Measurements from ENCODE around the gene LAMTOR3. TPM values are rescaled to one million over a fixed set of nuclear protein-coding genes. Genes with fewer than 3 reads are reported as not detected.

The LAMTOR3 gene
- polyA plus RNA-seq, 1 donor: 83.0 TPM

- DNase-seq: no peak
- Histone ChIP-seq H3K27ac (ENCODE audit: low read length) (no peak overlapping the region), H3K36me3 (ENCODE audit: control insufficient read depth, insufficient read depth, low read length) (no peaks in the 10 kb centered on the region), H3K4me3 (ENCODE audit: low read length) (no peak overlapping the region), H3K9me3 (ENCODE audit: control insufficient read depth, low read depth, low read length) (no peaks in the 10 kb centered on the region), H3K27me3 (ENCODE audit: control insufficient read depth, insufficient read depth, low read length) (no peaks in the 10 kb centered on the region), H3K4me1 (ENCODE audit: control insufficient read depth, insufficient read depth, low read length) (no peaks in the 10 kb centered on the region)
These were observed 21.7 kb downstream of the LAMTOR3 start for GRCh38 chr4:99872570-99872969.

GRCh38 chr4:99868126-99868596 is 26.1 kb downstream of the LAMTOR3 start:
- H3K27me3 ChIP-seq (ENCODE audit: control insufficient read depth, insufficient read depth, low read length): peaks cover 7% of the 10 kb centered on the region
- no peak overlapping the region for H3K4me3 ChIP-seq (ENCODE audit: low read length)
- H3K4me1 ChIP-seq (ENCODE audit: control insufficient read depth, insufficient read depth, low read length): no peaks in the 10 kb centered on the region
- H3K27ac ChIP-seq (ENCODE audit: low read length): no peak overlapping the region
- no peaks in the 10 kb centered on the region for H3K36me3 ChIP-seq (ENCODE audit: control insufficient read depth, insufficient read depth, low read length)
- 20% methylated on average over 1 of the region's 8 CpGs for WGBS (ENCODE audit: insufficient coverage, low lambda C conversion rate)
- no peaks in the 10 kb centered on the region for H3K9me3 ChIP-seq (ENCODE audit: control insufficient read depth, low read depth, low read length)
- no peak for DNase-seq

- WGBS (ENCODE audit: insufficient coverage, low lambda C conversion rate): 75% methylated on average over 2 of the region's 3 CpGs
- no peak overlapping the region for H3K4me3 ChIP-seq (ENCODE audit: low read length)
- no peaks in the 10 kb centered on the region for H3K4me1 ChIP-seq (ENCODE audit: control insufficient read depth, insufficient read depth, low read length)
- peaks cover 7% of the 10 kb centered on the region for H3K27me3 ChIP-seq (ENCODE audit: control insufficient read depth, insufficient read depth, low read length)
- H3K36me3 ChIP-seq (ENCODE audit: control insufficient read depth, insufficient read depth, low read length): no peaks in the 10 kb centered on the region
- H3K27ac ChIP-seq (ENCODE audit: low read length): no peak overlapping the region
- no peak for DNase-seq
- H3K9me3 ChIP-seq (ENCODE audit: control insufficient read depth, low read depth, low read length): no peaks in the 10 kb centered on the region
These were observed 30.4 kb downstream of the LAMTOR3 start for GRCh38 chr4:99863804-99864203.

GRCh38 chr4:99861120-99861905 is 32.9 kb downstream of the LAMTOR3 start:
- H3K4me1 ChIP-seq (ENCODE audit: control insufficient read depth, insufficient read depth, low read length): no peaks in the 10 kb centered on the region
- no peaks in the 10 kb centered on the region for H3K9me3 ChIP-seq (ENCODE audit: control insufficient read depth, low read depth, low read length)
- H3K4me3 ChIP-seq (ENCODE audit: low read length): no peak overlapping the region
- no CpG with 5 or more reads among the region's 5 CpGs for WGBS (ENCODE audit: insufficient coverage, low lambda C conversion rate)
- H3K27me3 ChIP-seq (ENCODE audit: control insufficient read depth, insufficient read depth, low read length): peaks cover 7% of the 10 kb centered on the region
- H3K36me3 ChIP-seq (ENCODE audit: control insufficient read depth, insufficient read depth, low read length): no peaks in the 10 kb centered on the region
- no peak for DNase-seq
- H3K27ac ChIP-seq (ENCODE audit: low read length): no peak overlapping the region

- no peak for DNase-seq
- Histone ChIP-seq H3K27ac (ENCODE audit: low read length) (no peak overlapping the region), H3K36me3 (ENCODE audit: control insufficient read depth, insufficient read depth, low read length) (no peaks in the 10 kb centered on the region), H3K4me3 (ENCODE audit: low read length) (no peak overlapping the region), H3K27me3 (ENCODE audit: control insufficient read depth, insufficient read depth, low read length) (peaks cover 5% of the 10 kb centered on the region), H3K9me3 (ENCODE audit: control insufficient read depth, low read depth, low read length) (no peaks in the 10 kb centered on the region), H3K4me1 (ENCODE audit: control insufficient read depth, insufficient read depth, low read length) (no peaks in the 10 kb centered on the region)
- WGBS (ENCODE audit: insufficient coverage, low lambda C conversion rate): no CpG with 5 or more reads among the region's 2 CpGs
These were observed 33.7 kb downstream of the LAMTOR3 start for GRCh38 chr4:99860521-99860920.

- no peaks in the 10 kb centered on the region for H3K9me3 ChIP-seq (ENCODE audit: control insufficient read depth, low read depth, low read length)
- H3K4me3 ChIP-seq (ENCODE audit: low read length): no peak overlapping the region
- no peaks in the 10 kb centered on the region for H3K4me1 ChIP-seq (ENCODE audit: control insufficient read depth, insufficient read depth, low read length)
- 100% methylated on average over 1 of the region's 2 CpGs for WGBS (ENCODE audit: insufficient coverage, low lambda C conversion rate)
- H3K27me3 ChIP-seq (ENCODE audit: control insufficient read depth, insufficient read depth, low read length): peaks cover 2% of the 10 kb centered on the region
- DNase-seq: no peak
- H3K36me3 ChIP-seq (ENCODE audit: control insufficient read depth, insufficient read depth, low read length): no peaks in the 10 kb centered on the region
- no peak overlapping the region for H3K27ac ChIP-seq (ENCODE audit: low read length)
These were observed 34.6 kb downstream of the LAMTOR3 start for GRCh38 chr4:99859618-99860017.

- Histone ChIP-seq H3K4me1 (ENCODE audit: control insufficient read depth, insufficient read depth, low read length) (no peaks in the 10 kb centered on the region), H3K36me3 (ENCODE audit: control insufficient read depth, insufficient read depth, low read length) (no peaks in the 10 kb centered on the region), H3K27me3 (ENCODE audit: control insufficient read depth, insufficient read depth, low read length) (no peaks in the 10 kb centered on the region), H3K9me3 (ENCODE audit: control insufficient read depth, low read depth, low read length) (no peaks in the 10 kb centered on the region), H3K4me3 (ENCODE audit: low read length) (no peak overlapping the region), H3K27ac (ENCODE audit: low read length) (no peak overlapping the region)
- DNase-seq: no peak
- WGBS (ENCODE audit: insufficient coverage, low lambda C conversion rate): 66% methylated on average over 3 of the region's 3 CpGs
These were observed 36.9 kb downstream of the LAMTOR3 start for GRCh38 chr4:99857307-99857706.

- no peak for DNase-seq
- Histone ChIP-seq H3K4me3 (ENCODE audit: low read length) (no peak overlapping the region), H3K9me3 (ENCODE audit: control insufficient read depth, low read depth, low read length) (no peaks in the 10 kb centered on the region), H3K27ac (ENCODE audit: low read length) (no peak overlapping the region), H3K27me3 (ENCODE audit: control insufficient read depth, insufficient read depth, low read length) (no peaks in the 10 kb centered on the region), H3K4me1 (ENCODE audit: control insufficient read depth, insufficient read depth, low read length) (no peaks in the 10 kb centered on the region), H3K36me3 (ENCODE audit: control insufficient read depth, insufficient read depth, low read length) (no peaks in the 10 kb centered on the region)
- no CpG with 5 or more reads among the region's 1 CpG for WGBS (ENCODE audit: insufficient coverage, low lambda C conversion rate)
These were observed 38.1 kb downstream of the LAMTOR3 start for GRCh38 chr4:99856166-99856565.

GRCh38 chr4:99855678-99856077 is 38.5 kb downstream of the LAMTOR3 start:
- DNase-seq: no peak
- no peaks in the 10 kb centered on the region for H3K27me3 ChIP-seq (ENCODE audit: control insufficient read depth, insufficient read depth, low read length)
- H3K36me3 ChIP-seq (ENCODE audit: control insufficient read depth, insufficient read depth, low read length): no peaks in the 10 kb centered on the region
- WGBS (ENCODE audit: insufficient coverage, low lambda C conversion rate): no CpG with 5 or more reads among the region's 1 CpG
- no peak overlapping the region for H3K27ac ChIP-seq (ENCODE audit: low read length)
- no peaks in the 10 kb centered on the region for H3K4me1 ChIP-seq (ENCODE audit: control insufficient read depth, insufficient read depth, low read length)
- H3K9me3 ChIP-seq (ENCODE audit: control insufficient read depth, low read depth, low read length): no peaks in the 10 kb centered on the region
- H3K4me3 ChIP-seq (ENCODE audit: low read length): no peak overlapping the region

- Histone ChIP-seq H3K27me3 (ENCODE audit: control insufficient read depth, insufficient read depth, low read length) (no peaks in the 10 kb centered on the region), H3K27ac (ENCODE audit: low read length) (no peak overlapping the region), H3K4me3 (ENCODE audit: low read length) (no peak overlapping the region), H3K9me3 (ENCODE audit: control insufficient read depth, low read depth, low read length) (no peaks in the 10 kb centered on the region), H3K4me1 (ENCODE audit: control insufficient read depth, insufficient read depth, low read length) (no peaks in the 10 kb centered on the region), H3K36me3 (ENCODE audit: control insufficient read depth, insufficient read depth, low read length) (no peaks in the 10 kb centered on the region)
- DNase-seq: no peak
- WGBS (ENCODE audit: insufficient coverage, low lambda C conversion rate): 33% methylated on average over 1 of the region's 1 CpG
These were observed 40.2 kb downstream of the LAMTOR3 start for GRCh38 chr4:99853999-99854398.

- Histone ChIP-seq H3K27me3 (ENCODE audit: control insufficient read depth, insufficient read depth, low read length) (no peaks in the 10 kb centered on the region), H3K27ac (ENCODE audit: low read length) (no peak overlapping the region), H3K9me3 (ENCODE audit: control insufficient read depth, low read depth, low read length) (no peaks in the 10 kb centered on the region), H3K4me3 (ENCODE audit: low read length) (no peak overlapping the region), H3K4me1 (ENCODE audit: control insufficient read depth, insufficient read depth, low read length) (no peaks in the 10 kb centered on the region), H3K36me3 (ENCODE audit: control insufficient read depth, insufficient read depth, low read length) (no peaks in the 10 kb centered on the region)
- 100% methylated on average over 1 of the region's 3 CpGs for WGBS (ENCODE audit: insufficient coverage, low lambda C conversion rate)
- DNase-seq: no peak
These were observed 41.0 kb downstream of the LAMTOR3 start for GRCh38 chr4:99853190-99853589.
